A204.1 (cell line): ENCODE data around the gene MLIP.

Experiments
- FAIRE-seq: peaks from 2 replicates; lab custom pipeline; 2012; peaks lifted over from hg19 to GRCh38; lab: Jason Lieb, UNC

Gene MLIP

GRCh38 chr6:54096811-54097210 lies 14.4 kb upstream of the MLIP start:
- no peak for FAIRE-seq

DNA sequence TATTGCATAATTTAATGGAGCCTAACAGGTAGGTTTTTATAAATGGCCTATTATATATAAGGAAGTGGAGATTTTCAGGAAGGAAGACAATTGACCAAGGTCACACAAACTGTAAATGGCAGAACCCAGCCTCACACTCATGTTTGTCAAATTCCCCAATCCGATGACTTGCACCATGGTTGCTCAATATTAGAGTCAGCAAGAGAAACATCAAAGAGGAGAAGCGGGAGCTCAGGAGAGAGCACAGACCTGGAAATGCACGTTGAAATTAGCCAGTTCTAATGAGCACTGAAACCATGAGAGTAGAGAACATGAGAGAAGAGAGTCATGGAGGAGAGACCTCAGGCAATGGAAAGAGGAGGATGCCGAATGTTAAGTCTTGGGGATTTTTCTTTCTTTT lies 13.5 kb upstream of the MLIP start:
- no peak for FAIRE-seq

DNA sequence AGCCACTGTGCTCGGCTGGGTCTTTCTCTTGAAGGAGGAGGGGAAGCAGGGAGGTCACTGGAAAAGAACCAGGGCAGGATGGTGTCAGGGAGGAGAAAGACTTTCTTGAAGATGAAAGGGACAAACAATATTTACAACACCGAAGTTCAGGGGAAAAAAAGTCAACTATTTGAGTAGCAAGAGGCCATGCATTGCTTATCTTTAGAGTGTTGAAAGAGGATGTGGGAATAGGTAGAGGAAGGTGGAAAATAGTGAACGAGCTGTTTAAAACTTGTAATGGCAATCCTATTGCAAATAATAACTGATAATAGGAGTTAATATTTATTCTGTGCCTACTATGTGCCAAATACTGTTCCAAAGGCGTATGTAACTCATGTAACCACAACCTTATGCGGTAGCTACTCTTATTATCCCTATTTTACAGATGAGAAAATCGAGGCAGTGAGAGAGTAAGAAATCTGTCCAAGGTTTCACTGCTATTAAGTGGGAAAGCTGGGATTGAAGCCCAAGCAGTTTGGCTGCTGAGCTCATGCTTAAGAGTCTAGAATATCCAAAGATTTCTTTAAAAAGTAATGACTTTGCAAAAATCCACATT lies 12.7 kb upstream of the MLIP start:
- no peak for FAIRE-seq

DNA sequence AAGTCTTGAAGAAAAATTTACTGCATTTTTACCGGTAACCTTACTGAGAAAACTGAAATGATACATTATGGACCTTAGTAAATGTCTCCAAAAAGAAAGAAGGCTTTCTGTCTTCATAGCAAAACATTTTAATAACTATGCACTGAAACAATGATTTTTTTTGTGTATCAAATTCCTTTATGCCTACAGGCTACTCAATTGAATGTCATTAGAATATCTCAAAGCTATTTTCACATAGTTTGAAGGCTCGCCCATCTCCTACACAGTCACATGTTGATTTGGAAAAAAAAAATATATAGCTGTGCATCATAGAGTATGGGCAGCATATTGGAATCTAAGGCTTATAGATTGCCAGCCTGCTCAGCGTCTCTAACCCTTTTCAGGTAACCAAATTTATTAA lies 12.0 kb upstream of the MLIP start:
- FAIRE-seq = no peak

- no peak for FAIRE-seq
Observed at GRCh38 chr6:54100411-54101006, 10.7 kb upstream of the MLIP start.

DNA sequence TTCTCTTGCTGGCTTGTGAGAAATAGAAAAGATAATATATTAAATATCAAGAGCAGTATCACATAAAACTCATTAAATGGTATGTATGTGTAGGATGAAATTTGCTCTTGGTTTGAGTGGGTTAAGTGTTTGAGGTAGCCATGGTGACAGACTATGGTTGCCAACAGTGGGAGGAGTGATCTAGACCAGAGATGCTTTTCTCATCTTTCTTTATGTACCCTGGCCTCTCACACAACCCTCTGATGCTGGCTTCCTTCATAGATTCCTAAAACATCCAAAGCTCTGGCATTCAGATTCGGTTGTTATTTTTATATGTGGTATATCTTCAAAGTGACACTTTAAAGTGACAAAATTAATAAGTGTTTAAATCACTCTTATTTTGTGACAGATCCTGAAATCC lies 9.0 kb upstream of the MLIP start:
- no peak for FAIRE-seq

DNA sequence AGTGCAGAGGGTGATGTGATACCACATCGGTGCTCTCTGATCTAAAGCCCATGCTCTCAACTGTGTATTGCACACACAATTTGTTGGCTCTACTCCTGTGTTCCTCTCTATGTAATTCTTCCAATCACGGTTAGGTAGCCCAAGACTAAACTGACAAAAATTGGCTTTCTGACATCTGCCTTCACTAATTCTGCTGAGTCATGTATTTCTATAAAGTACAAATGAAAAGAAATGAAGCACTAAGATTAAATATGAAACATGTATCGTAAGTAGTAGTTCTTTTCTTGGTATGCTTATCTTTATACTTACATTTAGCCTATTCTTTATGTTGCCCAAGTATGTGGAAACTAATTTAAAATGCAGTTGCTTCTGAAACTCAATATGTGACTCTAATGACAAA lies 7.7 kb upstream of the MLIP start:
- no peak for FAIRE-seq

- no peak for FAIRE-seq
Observed at GRCh38 chr6:54106727-54107126, 4.5 kb upstream of the MLIP start.

DNA sequence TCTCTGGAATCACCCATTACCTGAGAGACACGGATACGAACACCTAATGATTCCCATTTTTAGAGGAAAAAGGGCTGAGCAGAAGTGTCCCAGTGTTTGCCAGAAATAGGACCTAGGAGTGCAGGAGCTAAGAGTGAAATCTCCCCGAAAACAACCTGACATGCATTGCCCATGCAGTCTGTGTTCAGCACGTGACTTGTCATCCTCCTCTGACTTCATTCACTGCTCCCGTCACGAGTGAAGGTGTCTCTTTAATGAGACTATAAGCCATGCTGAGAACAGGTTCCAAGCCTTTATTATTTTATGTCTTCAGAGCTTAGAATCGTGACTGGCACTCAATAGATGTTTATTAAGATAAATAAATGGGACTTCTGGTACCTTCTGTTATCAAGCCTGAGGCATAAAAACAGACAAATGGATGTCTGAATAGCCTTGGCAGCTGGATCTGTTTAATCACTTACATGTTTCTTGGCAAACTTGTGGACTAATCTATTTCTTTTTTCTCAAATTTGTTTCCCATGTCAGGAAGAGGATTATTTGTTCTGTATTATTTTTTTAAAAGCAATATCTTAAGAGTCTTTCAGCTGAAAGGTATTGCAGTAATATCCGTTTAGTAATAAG lies 3.7 kb upstream of the MLIP start:
- FAIRE-seq = no peak

DNA sequence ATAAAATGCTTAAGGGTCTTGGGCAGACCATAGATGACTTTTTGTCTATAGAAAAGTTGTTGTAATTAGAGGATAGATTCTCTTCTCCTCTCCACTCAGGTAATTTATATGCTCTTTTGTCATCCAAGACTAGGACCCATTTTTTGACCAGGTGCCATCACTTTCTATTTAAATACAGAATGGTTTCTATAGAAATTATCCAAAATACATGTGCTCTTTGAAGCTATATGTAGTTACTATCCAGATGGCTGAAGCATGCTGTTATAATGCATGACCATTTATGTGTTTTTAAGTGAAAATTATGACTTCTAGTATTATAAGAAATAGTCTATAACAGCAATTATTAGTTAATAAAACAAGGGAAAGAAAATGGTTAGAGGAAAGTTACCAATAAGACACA lies 3.0 kb upstream of the MLIP start:
- no peak for FAIRE-seq

- no peak for FAIRE-seq
Observed at GRCh38 chr6:54109586-54109985, 1.7 kb upstream of the MLIP start.

GRCh38 chr6:54112151-54112650 lies 958 bp downstream of the MLIP start:
- FAIRE-seq = no peak

GRCh38 chr6:54114991-54115390 lies 3.7 kb downstream of the MLIP start:
- no peak for FAIRE-seq

DNA sequence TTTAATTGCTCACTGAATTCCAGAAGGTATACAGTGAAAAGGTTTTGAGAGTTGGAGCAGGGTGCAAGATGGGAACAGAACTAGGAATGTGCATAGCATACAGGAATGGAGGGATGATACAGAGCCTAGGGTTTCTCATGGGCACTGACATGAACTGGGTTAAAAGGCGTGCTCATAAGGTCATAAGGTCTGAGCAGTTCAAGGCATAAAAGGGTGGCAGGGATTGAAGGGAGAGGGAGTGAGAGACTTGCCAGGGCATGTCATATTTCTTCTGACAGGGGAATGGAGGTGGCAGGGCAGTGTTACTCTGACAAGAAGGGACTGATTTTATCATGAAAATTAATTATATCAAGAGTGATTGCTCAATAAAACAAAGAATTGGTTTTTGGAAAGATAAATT lies 4.7 kb downstream of the MLIP start:
- FAIRE-seq = no peak

GRCh38 chr6:54118117-54118516 lies 6.9 kb downstream of the MLIP start:
- no peak for FAIRE-seq

- FAIRE-seq = no peak
Observed at GRCh38 chr6:54125493-54125892, 14.2 kb downstream of the MLIP start.

- no peak for FAIRE-seq
Observed at GRCh38 chr6:54130179-54130578, 18.9 kb downstream of the MLIP start.

DNA sequence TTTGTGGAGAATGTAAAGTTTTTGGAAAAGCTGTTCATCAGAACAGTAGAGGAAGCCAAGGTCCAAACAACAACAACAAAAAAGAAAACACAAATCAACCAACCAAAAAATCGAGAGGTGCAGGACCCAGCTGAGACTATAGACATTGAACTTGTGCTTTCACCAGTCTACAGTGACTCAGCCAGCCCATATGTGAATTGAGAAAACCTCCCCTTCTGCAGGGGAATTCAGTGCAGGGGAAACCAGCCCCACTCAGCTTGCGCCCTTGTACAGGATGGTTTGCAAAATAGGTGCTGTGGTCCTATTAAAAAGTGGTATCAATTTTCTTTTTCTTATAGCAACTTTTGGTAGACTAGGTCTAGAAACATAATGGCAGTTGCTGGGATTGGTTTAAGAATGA lies 21.3 kb downstream of the MLIP start:
- no peak for FAIRE-seq

GRCh38 chr6:54133186-54133585 lies 21.9 kb downstream of the MLIP start:
- FAIRE-seq = no peak

DNA sequence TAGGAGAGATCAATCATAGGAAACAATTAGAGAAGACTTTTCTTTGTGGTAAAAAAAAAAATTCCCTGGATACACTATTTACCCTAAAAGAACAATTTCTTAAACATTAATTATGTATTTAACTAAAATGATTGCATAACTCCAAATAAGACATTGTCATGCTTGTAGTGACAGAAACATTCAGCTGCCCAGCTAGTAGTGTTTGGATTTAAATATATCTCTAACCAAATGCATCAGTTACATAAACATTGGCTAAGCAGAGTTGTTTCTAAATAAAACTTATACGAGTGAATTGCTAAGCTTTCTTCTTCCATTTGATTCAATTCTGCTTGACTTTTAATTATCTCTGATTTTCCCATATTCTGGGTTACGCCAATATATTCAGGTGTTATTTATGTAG lies 23.7 kb downstream of the MLIP start:
- FAIRE-seq = no peak

GRCh38 chr6:54135665-54136369 lies 24.6 kb downstream of the MLIP start:
- no peak for FAIRE-seq

- no peak for FAIRE-seq
Observed at GRCh38 chr6:54138795-54139194, 27.6 kb downstream of the MLIP start.

GRCh38 chr6:54140811-54141210 lies 29.6 kb downstream of the MLIP start:
- no peak for FAIRE-seq
